ENCODE data around the gene NDUFB5.

GRCh38 chr3:179663093-179663492, 58.5 kb downstream of the NDUFB5 start:
- TF ChIP-seq CTCF (conservative IDR thresholded peaks at IDR 0.05; ENCODE audit: low read depth, low read length) (no peak), EZH2 (IDR thresholded peaks at IDR 0.05; ENCODE audit: borderline replicate concordance, low read depth, low read length, poor library complexity, severe bottlenecking) (no peak)
